Mammary epithelial cell (primary cell): ENCODE data around the gene CACNG6.

Experiments
- EZH2 ChIP-seq: IDR thresholded peaks from 2 replicates; pipeline ENCODE4 v1.6.1; 2012; ENCODE audit warnings: low read length, inconsistent platforms, borderline replicate concordance
- TF ChIP-seq, protein P1 (sequence below), 2 donors: IDR thresholded peaks in 1 of 2; conservative IDR thresholded peaks in 1 of 2; 2 replicates each; pipeline ENCODE4 v1.5.1; 2011 to 2012; ENCODE audit warnings: inconsistent platforms in 2 of 2, low read length in 2 of 2, mild to moderate bottlenecking in 2 of 2, control low read depth in 1 of 2, low read depth in 1 of 2; ENCODE audit not compliant: insufficient read depth in 1 of 2; ENCODE audit errors: extremely low read depth in 1 of 2

DNA sequence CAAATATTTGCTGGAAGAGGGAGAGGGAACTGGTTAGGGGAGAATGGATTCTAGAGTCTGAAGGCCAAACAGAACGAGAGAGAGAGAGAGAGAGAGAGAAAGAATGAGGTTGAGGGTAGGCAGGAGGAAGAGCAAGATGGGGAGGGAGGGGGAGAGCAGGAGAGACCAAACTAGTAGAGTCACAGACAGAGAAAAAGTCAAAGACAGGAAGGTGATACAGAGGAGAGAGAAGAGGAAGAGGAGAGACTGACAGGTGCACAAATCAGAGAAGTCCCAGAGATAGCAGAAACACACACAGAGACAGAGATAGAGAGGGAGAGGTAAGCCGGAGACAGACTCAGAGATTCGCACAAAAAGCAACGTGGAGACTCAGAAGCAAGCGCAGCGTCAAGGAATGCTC lies 5.6 kb upstream of the CACNG6 start:
- TF ChIP-seq, protein P1, sequence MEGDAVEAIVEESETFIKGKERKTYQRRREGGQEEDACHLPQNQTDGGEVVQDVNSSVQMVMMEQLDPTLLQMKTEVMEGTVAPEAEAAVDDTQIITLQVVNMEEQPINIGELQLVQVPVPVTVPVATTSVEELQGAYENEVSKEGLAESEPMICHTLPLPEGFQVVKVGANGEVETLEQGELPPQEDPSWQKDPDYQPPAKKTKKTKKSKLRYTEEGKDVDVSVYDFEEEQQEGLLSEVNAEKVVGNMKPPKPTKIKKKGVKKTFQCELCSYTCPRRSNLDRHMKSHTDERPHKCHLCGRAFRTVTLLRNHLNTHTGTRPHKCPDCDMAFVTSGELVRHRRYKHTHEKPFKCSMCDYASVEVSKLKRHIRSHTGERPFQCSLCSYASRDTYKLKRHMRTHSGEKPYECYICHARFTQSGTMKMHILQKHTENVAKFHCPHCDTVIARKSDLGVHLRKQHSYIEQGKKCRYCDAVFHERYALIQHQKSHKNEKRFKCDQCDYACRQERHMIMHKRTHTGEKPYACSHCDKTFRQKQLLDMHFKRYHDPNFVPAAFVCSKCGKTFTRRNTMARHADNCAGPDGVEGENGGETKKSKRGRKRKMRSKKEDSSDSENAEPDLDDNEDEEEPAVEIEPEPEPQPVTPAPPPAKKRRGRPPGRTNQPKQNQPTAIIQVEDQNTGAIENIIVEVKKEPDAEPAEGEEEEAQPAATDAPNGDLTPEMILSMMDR (conservative IDR thresholded peaks at IDR 0.05 in 1 of 2, IDR thresholded peaks at IDR 0.05 in 1 of 2; ENCODE audit: extremely low read depth in 1 of 2, insufficient read depth in 1 of 2, low read depth in 1 of 2, low read length in 2 of 2): no peak
- no peak for TF ChIP-seq EZH2
